Neural cell (in vitro differentiated cells): ENCODE results near the gene ZFP3. TPM values are rescaled to one million over a fixed set of nuclear protein-coding genes. Genes with fewer than 3 reads are reported as not detected.
"Not testable (repeated sequence)": the region's sequence is repeated elsewhere in the genome, so short reads cannot be mapped to it uniquely, and the experiment has no call there.

Experiments
- H2AFZ ChIP-seq: fragments of 200-600, 300-800 bp; sonication (generic), shearing (Covaris generic); 2 replicates; pipeline ENCODE4 v1.6.0; 2014; ENCODE audit warnings: low read depth, mild to moderate bottlenecking, antibody characterized with exemption, low read length, moderate library complexity
- H3F3A ChIP-seq: fragments of 200-600 bp; shearing (Covaris generic); 2 replicates; pipeline ENCODE4 v1.6.1; 2016; ENCODE audit warnings: mild to moderate bottlenecking, moderate library complexity, mixed read lengths, antibody characterized with exemption, low read length; ENCODE audit not compliant: insufficient read depth, poor library complexity, severe bottlenecking
- H3K27ac ChIP-seq: fragments of 200-600, 300-800 bp; sonication (generic), shearing (Covaris generic); 2 replicates; pipeline ENCODE4 v1.5.1; 2014; ENCODE audit warnings: mild to moderate bottlenecking, low read length, moderate library complexity
- H3K27me3 ChIP-seq: fragments of 300-800, 200-600 bp; sonication (generic), shearing (Covaris generic); 2 replicates; pipeline ENCODE4 v1.6.0; 2014; ENCODE audit warnings: mild to moderate bottlenecking, low read depth, low read length, moderate library complexity; ENCODE audit not compliant: insufficient read depth
- H3K36me3 ChIP-seq: fragments of 300-800, 200-600 bp; sonication (generic), shearing (Covaris generic); 2 replicates; pipeline ENCODE4 v1.5.1; 2014; ENCODE audit warnings: mild to moderate bottlenecking, antibody characterized with exemption, low read length, moderate library complexity; ENCODE audit not compliant: insufficient read depth
- H3K4me2 ChIP-seq: fragments of 300-800, 200-600 bp; sonication (generic), shearing (Covaris generic); 2 replicates; pipeline ENCODE4 v1.6.0; 2014; ENCODE audit warnings: mild to moderate bottlenecking, low read length
- H3K4me3 ChIP-seq: fragments of 300-800, 200-600 bp; sonication (generic), shearing (Covaris generic); 2 replicates; pipeline ENCODE4 v1.5.1; 2014; ENCODE audit warnings: mild to moderate bottlenecking, low read length, moderate library complexity
- H3K79me2 ChIP-seq: fragments of 200-600 bp; shearing (Covaris generic); replicated peaks from 2 replicates; pipeline ENCODE4 v1.6.0; 2014; ENCODE audit warnings: mild to moderate bottlenecking, low read length, moderate library complexity; ENCODE audit not compliant: insufficient read depth
- H3K9ac ChIP-seq: fragments of 300-800, 200-600 bp; sonication (generic), shearing (Covaris generic); 2 replicates; pipeline ENCODE4 v1.6.1; 2016; ENCODE audit warnings: mild to moderate bottlenecking, low read length, mixed read lengths
- H3K9me2 ChIP-seq: fragments of 200-600 bp; shearing (Covaris generic); 2 replicates; pipeline ENCODE4 v1.6.1; 2016; ENCODE audit warnings: mild to moderate bottlenecking, low read length, mixed read lengths; ENCODE audit not compliant: insufficient read depth
- H3K9me3 ChIP-seq: fragments of 200-600, 300-800 bp; sonication (generic), shearing (Covaris generic); 2 replicates; pipeline ENCODE4 v1.6.1; 2016; ENCODE audit warnings: mild to moderate bottlenecking, mixed run types, low read length, moderate library complexity, mixed read lengths
- H4K20me1 ChIP-seq: fragments of 200-600 bp; shearing (Covaris generic); 2 replicates; pipeline ENCODE4 v1.6.1; 2016; ENCODE audit warnings: mild to moderate bottlenecking, mixed run types; ENCODE audit not compliant: insufficient read depth
- EP300 ChIP-seq: fragments of 450-650 bp; conservative IDR thresholded peaks from 2 replicates; pipeline ENCODE4 v1.6.1; 2014; ENCODE audit warnings: antibody characterized with exemption, mild to moderate bottlenecking, moderate library complexity; ENCODE audit not compliant: poor library complexity, severe bottlenecking
- EZH2 ChIP-seq: fragments of 200-600, 300-800 bp; shearing (Covaris generic), sonication (generic); IDR thresholded peaks from 2 replicates; pipeline ENCODE4 v1.6.1; 2014; ENCODE audit warnings: antibody characterized with exemption, low read length, borderline replicate concordance, mild to moderate bottlenecking; ENCODE audit not compliant: insufficient read depth, poor library complexity, severe bottlenecking
- MXI1 ChIP-seq: fragments of 450-650 bp; conservative IDR thresholded peaks from 2 replicates; pipeline ENCODE4 v1.6.1; 2014; ENCODE audit warnings: antibody characterized with exemption, mild to moderate bottlenecking; ENCODE audit not compliant: poor library complexity, severe bottlenecking
- POLR2AphosphoS5 ChIP-seq: IDR thresholded peaks from 2 replicates; pipeline ENCODE4 v1.6.1; 2012
- RAD21 ChIP-seq: fragments of 450-650 bp; conservative IDR thresholded peaks from 2 replicates; pipeline ENCODE4 v1.6.1; 2014; ENCODE audit warnings: antibody characterized with exemption, mild to moderate bottlenecking, moderate library complexity
- SMC3 ChIP-seq: fragments of 450-650 bp; conservative IDR thresholded peaks from 2 replicates; pipeline ENCODE4 v1.6.1; 2014; ENCODE audit warnings: antibody characterized with exemption, mild to moderate bottlenecking, moderate library complexity; ENCODE audit not compliant: poor library complexity
- TAF1 ChIP-seq: IDR thresholded peaks from 2 replicates; pipeline ENCODE4 v1.6.1; 2012; ENCODE audit warnings: low read depth
- polyA plus RNA-seq: library from polyadenylated mRNA; depleted of rRNA; stranded (reverse); fragments of >200 nt; gene quantifications from 2 replicates; pipeline ENCODE4 v1.2.3, GENCODE V29; 2014
- TF ChIP-seq, protein P1 (sequence below): fragments of 450-650 bp; IDR thresholded peaks from 2 replicates; pipeline ENCODE4 v1.5.1; 2014; ENCODE audit warnings: antibody characterized with exemption, mild to moderate bottlenecking, moderate library complexity; ENCODE audit not compliant: poor library complexity, severe bottlenecking

The ZFP3 gene
- polyA plus RNA-seq, 1 donor from 2014 or later, result 0.05 TPM

DNA sequence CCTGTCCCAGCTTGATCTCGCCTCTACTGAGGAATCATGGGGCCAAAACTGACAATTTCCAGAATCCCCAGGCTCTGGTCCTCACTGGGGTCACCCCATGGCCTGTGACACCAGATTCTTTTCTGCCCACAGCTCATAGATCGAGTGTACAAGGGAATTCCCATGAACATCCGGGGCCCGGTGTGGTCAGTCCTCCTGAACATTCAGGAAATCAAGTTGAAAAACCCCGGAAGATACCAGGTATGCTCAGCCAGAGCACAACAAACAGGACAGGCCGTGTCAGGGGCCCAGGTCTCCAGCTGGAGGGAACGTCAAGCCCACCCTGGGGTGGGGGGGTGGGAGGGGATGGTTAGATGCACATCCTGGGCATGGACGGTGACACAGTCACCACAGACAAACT is 55.0 kb downstream of the ZFP3 start:
- no peak overlapping the region for H3K9ac ChIP-seq
- H2AFZ ChIP-seq, result no peak overlapping the region
- no peaks in the 10 kb centered on the region for H3K36me3 ChIP-seq
- H4K20me1 ChIP-seq, result no peaks in the 10 kb centered on the region
- H3K9me2 ChIP-seq, result no peaks in the 10 kb centered on the region
- no peaks in the 10 kb centered on the region for H3K9me3 ChIP-seq
- H3K27ac ChIP-seq, result no peak overlapping the region
- no peaks in the 10 kb centered on the region for H3F3A ChIP-seq
- TF ChIP-seq MXI1 (no peak), SMC3 (no peak)
- H3K79me2 ChIP-seq, result no peaks in the 10 kb centered on the region
- H3K27me3 ChIP-seq, result no peaks in the 10 kb centered on the region
- no peak overlapping the region for H3K4me3 ChIP-seq
- H3K4me2 ChIP-seq, result no peak overlapping the region

DNA sequence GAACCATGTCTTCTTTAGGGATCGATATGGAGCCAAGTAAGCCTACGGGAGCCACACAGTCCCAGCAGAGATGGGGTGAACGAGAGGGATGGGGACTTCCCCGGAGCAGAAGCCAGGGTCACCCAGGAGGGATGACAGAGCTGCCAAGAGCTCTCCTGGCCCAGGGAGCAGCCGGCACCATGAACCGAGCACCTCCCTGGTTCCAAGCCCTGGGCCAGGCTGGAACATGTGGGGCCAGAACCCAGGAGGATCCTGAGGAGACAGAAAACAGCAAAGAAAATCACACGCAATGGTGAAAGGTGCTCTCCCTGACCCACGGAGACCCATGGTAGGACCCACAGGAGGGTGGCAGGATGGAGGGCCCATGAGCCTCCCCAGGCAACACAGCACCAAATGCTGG is 55.7 kb downstream of the ZFP3 start:
- not testable (repeated sequence) for H3K27me3 ChIP-seq, H3K36me3 ChIP-seq, H3K4me3 ChIP-seq, H2AFZ ChIP-seq, H3K9me3 ChIP-seq, H3K9me2 ChIP-seq, H3K4me2 ChIP-seq, H3K27ac ChIP-seq, H3K79me2 ChIP-seq, H4K20me1 ChIP-seq, H3K9ac ChIP-seq, H3F3A ChIP-seq

DNA sequence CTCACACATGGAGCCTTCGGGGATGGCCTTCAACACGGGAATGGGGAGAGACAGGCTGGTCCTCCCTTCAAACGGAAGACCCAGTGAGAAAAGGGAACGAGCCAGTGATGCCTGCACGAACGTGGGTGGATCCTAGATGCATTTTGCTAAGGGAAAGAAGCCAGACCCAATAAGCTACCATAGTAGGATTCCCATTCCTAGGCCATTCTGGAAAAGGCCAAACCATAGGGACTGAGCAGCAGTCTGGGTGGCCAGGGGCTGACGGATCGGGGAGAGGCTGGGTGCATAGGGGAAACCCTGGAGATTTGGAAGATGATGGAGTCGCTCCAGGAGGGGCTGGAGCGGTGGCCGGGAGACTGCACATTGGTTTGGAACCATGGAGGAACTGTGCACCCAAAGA is 56.3 kb downstream of the ZFP3 start:
- H3K79me2 ChIP-seq, H3K9ac ChIP-seq, H3K4me3 ChIP-seq, H3K9me2 ChIP-seq, H3K9me3 ChIP-seq, H2AFZ ChIP-seq, H3F3A ChIP-seq, H3K27me3 ChIP-seq, H3K27ac ChIP-seq, H3K4me2 ChIP-seq, H4K20me1 ChIP-seq, H3K36me3 ChIP-seq: not testable (repeated sequence)

DNA sequence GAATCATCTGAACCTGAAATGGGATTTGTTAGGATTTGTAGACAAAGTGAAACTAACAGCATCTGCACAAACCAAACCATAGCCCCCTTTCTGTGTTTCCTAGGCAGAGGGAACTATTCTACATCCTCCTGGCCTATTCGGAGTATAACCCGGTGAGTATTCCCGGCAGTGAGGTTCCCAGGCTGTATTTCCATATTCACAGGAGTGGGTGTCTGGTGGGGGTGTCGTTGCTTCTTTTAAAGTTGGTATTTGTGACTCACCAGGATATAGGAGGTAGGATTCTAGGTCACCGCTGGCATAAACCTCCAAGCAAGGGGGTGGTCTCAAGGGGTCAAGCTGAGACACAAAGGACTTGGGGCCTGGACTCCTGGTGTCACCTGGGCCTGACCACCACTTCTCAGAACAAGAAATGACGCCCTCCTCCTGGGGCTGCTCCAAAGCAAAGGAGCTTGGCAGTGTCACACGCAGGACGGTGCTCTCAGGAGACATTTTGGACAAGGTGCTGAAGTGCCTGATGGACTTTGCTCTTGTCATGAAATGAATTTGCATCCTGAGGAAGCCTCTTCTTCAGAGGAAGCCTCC is 57.0 kb downstream of the ZFP3 start:
- not testable (repeated sequence) for H4K20me1 ChIP-seq, H3K27ac ChIP-seq, H3K9me3 ChIP-seq, H3K4me2 ChIP-seq, H3F3A ChIP-seq, H3K36me3 ChIP-seq, H3K9me2 ChIP-seq, H3K9ac ChIP-seq, H2AFZ ChIP-seq, H3K4me3 ChIP-seq, H3K79me2 ChIP-seq, H3K27me3 ChIP-seq

DNA sequence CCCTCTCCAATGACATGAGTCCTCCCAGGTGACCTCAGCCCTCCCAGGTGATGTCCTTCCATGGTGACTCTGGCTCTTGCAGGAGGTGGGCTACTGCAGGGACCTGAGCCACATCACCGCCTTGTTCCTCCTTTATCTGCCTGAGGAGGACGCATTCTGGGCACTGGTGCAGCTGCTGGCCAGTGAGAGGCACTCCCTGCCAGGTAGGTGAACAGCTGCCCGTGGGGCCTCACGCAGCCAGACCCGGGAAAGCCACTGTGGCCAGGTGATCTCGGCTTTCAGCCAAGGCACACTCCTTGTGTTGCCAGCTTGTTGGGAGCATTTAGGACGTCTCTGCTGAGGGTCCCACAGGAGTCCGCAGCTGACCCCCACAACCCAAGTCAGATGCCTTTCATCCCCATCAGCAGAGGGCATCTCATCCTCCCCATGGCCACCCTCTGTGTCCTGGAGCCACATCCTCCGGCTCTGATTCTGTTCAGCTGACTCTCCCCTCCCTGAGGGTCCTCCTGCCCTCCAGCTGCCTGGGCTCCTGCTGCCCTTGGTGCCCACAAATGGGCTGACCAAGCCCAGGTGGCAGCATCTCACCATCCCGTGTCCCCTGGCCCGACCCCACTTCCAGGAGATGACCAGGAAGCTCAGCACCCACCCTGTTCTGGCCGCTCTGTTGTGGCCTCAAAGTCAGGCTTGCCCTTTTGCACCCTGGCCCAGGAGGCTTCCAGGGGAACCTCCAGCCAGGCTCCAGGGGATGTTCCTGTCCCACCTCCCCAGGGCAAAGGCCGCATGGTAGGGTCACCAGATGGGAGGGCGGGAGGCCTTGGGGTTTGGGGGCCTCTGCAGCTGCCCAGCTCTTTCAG is 57.7 kb downstream of the ZFP3 start:
- H3K27me3 ChIP-seq, result no peaks in the 10 kb centered on the region
- H3K36me3 ChIP-seq, result no peaks in the 10 kb centered on the region
- H3K4me3 ChIP-seq, result no peak overlapping the region
- no peak overlapping the region for H3K4me2 ChIP-seq
- H3K9me3 ChIP-seq, result no peaks in the 10 kb centered on the region
- H4K20me1 ChIP-seq, result no peaks in the 10 kb centered on the region
- H3K79me2 ChIP-seq, result no peaks in the 10 kb centered on the region
- H3K9me2 ChIP-seq, result no peaks in the 10 kb centered on the region
- no peak overlapping the region for H3K9ac ChIP-seq
- no peaks in the 10 kb centered on the region for H3F3A ChIP-seq
- no peak overlapping the region for H2AFZ ChIP-seq
- H3K27ac ChIP-seq, result no peak overlapping the region
- TF ChIP-seq TAF1 (no peak), POLR2AphosphoS5 (no peak), EP300 (no peak), EZH2 (no peak), MXI1 (no peak), RAD21 (no peak), SMC3 (no peak)
- TF ChIP-seq, protein P1, sequence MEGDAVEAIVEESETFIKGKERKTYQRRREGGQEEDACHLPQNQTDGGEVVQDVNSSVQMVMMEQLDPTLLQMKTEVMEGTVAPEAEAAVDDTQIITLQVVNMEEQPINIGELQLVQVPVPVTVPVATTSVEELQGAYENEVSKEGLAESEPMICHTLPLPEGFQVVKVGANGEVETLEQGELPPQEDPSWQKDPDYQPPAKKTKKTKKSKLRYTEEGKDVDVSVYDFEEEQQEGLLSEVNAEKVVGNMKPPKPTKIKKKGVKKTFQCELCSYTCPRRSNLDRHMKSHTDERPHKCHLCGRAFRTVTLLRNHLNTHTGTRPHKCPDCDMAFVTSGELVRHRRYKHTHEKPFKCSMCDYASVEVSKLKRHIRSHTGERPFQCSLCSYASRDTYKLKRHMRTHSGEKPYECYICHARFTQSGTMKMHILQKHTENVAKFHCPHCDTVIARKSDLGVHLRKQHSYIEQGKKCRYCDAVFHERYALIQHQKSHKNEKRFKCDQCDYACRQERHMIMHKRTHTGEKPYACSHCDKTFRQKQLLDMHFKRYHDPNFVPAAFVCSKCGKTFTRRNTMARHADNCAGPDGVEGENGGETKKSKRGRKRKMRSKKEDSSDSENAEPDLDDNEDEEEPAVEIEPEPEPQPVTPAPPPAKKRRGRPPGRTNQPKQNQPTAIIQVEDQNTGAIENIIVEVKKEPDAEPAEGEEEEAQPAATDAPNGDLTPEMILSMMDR, result no peak
